ENCODE results near the gene MX2. TPM values are rescaled to one million over a fixed set of nuclear protein-coding genes. Genes with fewer than 3 reads are reported as not detected.

The MX2 gene
- total and polyA plus RNA-seq, 4 donors = 4.2 to 33.4 (median 9.3) TPM

GRCh38 chr21:41458121-41458520 lies 96.3 kb downstream of the MX2 start:
- Histone ChIP-seq H3K27ac (ENCODE audit: low read depth in 1 of 2, low read length in 1 of 2) (no peak overlapping the region), H3K9ac (ENCODE audit: insufficient read depth in 1 of 2, low read length in 2 of 2) (no peak overlapping the region), H3K27me3 (ENCODE audit: control insufficient read depth in 3 of 3, insufficient read depth in 3 of 3, low read length in 2 of 3) (no peaks in the 10 kb centered on the region), H3K4me3 (no peak overlapping the region), H3K36me3 (ENCODE audit: control insufficient read depth in 4 of 4, insufficient read depth in 4 of 4, low read length in 4 of 4) (peaks cover 0 to 32% (median 1%) of the 10 kb centered on the region in 4 donors), H3K4me1 (ENCODE audit: control insufficient read depth in 5 of 5, insufficient read depth in 5 of 5, low read length in 5 of 5) (no peaks in the 10 kb centered on the region), H3K9me3 (ENCODE audit: control insufficient read depth in 4 of 4, insufficient read depth in 3 of 4, low read length in 3 of 4) (no peaks in the 10 kb centered on the region)
- DNase-seq (no peak), ATAC-seq (ENCODE audit: insufficient read depth, low FRiP score) (no peak)
- TF ChIP-seq, protein P1, sequence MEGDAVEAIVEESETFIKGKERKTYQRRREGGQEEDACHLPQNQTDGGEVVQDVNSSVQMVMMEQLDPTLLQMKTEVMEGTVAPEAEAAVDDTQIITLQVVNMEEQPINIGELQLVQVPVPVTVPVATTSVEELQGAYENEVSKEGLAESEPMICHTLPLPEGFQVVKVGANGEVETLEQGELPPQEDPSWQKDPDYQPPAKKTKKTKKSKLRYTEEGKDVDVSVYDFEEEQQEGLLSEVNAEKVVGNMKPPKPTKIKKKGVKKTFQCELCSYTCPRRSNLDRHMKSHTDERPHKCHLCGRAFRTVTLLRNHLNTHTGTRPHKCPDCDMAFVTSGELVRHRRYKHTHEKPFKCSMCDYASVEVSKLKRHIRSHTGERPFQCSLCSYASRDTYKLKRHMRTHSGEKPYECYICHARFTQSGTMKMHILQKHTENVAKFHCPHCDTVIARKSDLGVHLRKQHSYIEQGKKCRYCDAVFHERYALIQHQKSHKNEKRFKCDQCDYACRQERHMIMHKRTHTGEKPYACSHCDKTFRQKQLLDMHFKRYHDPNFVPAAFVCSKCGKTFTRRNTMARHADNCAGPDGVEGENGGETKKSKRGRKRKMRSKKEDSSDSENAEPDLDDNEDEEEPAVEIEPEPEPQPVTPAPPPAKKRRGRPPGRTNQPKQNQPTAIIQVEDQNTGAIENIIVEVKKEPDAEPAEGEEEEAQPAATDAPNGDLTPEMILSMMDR (IDR thresholded peaks at IDR 0.05; ENCODE audit: control extremely low read depth, extremely low read depth) = no peak
- 91 to 93% methylated on average over 6 of the region's 6 CpGs for WGBS, 2 donors

DNA sequence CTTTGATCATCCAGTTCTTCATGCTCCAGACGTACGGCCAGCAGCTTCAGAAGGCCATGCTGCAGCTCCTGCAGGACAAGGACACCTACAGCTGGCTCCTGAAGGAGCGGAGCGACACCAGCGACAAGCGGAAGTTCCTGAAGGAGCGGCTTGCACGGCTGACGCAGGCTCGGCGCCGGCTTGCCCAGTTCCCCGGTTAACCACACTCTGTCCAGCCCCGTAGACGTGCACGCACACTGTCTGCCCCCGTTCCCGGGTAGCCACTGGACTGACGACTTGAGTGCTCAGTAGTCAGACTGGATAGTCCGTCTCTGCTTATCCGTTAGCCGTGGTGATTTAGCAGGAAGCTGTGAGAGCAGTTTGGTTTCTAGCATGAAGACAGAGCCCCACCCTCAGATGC lies 96.7 kb downstream of the MX2 start:
- ATAC-seq (ENCODE audit: insufficient read depth, low FRiP score) = no peak
- no peak overlapping the region for H3K4me3 ChIP-seq
- no peaks in the 10 kb centered on the region for H3K4me1 ChIP-seq (ENCODE audit: control insufficient read depth in 5 of 5, insufficient read depth in 5 of 5, low read length in 5 of 5)
- H3K9me3 ChIP-seq (ENCODE audit: control insufficient read depth in 4 of 4, insufficient read depth in 3 of 4, low read length in 3 of 4) = no peaks in the 10 kb centered on the region
- H3K27me3 ChIP-seq (ENCODE audit: control insufficient read depth in 3 of 3, insufficient read depth in 3 of 3, low read length in 2 of 3) = no peaks in the 10 kb centered on the region
- DNase-seq = no peak
- H3K27ac ChIP-seq (ENCODE audit: low read depth in 1 of 2, low read length in 1 of 2) = no peak overlapping the region
- 92% methylated on average over 22 of the region's 22 CpGs for WGBS, 2 donors
- peaks cover 0 to 30% (median 1%) of the 10 kb centered on the region in 4 donors for H3K36me3 ChIP-seq (ENCODE audit: control insufficient read depth in 4 of 4, insufficient read depth in 4 of 4, low read length in 4 of 4)
- TF ChIP-seq, protein P1 (IDR thresholded peaks at IDR 0.05; ENCODE audit: control extremely low read depth, extremely low read depth) = no peak
- H3K9ac ChIP-seq (ENCODE audit: insufficient read depth in 1 of 2, low read length in 2 of 2) = no peak overlapping the region

Other genes starting within 250 kb of the MX2 start
- 10 to 100 TPM; 36.0 to 49.9 TPM for gene BACE2, start 193.9 kb upstream of the MX2 start, total RNA-seq
- gene BACE2, start 193.9 kb upstream of the MX2 start, polyA plus RNA-seq = 10 to 100 TPM in 1 of 2 donors, 1 to 10 TPM in 1; 9.3 to 31.6 TPM
- gene FAM3B, start 45.2 kb upstream of the MX2 start, total RNA-seq = 10 to 100 TPM in 1 of 2 donors, 1 to 10 TPM in 1; 6.7 to 18.1 TPM
- 10 to 100 TPM in 1 of 2 donors, 1 to 10 TPM in 1; 4.5 to 11.3 TPM for gene FAM3B, start 45.2 kb upstream of the MX2 start, polyA plus RNA-seq
- 10 to 100 TPM; 22.7 to 39.9 TPM for gene MX1, start 64.2 kb downstream of the MX2 start, total RNA-seq
- 10 to 100 TPM; 18.9 to 43.5 TPM for gene MX1, start 64.2 kb downstream of the MX2 start, polyA plus RNA-seq
- 100 to 1,000 TPM in 1 of 2 donors, 10 to 100 TPM in 1; 94.5 to 130 TPM for gene TMPRSS2, start 146.1 kb downstream of the MX2 start, total RNA-seq
- 10 to 100 TPM; 46.2 to 50.0 TPM for gene TMPRSS2, start 146.1 kb downstream of the MX2 start, polyA plus RNA-seq

All from lung (tissue), 12 donors.